Stimulated activated CD4-positive, alpha-beta T cell treated with anti-CD3 and anti-CD28 coated beads, Interleukin-4, amount 100 ng/mL, for 24 hours (primary cell): ENCODE measurements around the gene ACTN4.
"Not testable (repeated sequence)": the region's sequence is repeated elsewhere in the genome, so short reads cannot be mapped to it uniquely, and the experiment has no call there.

Source experiments
- DNase-seq: peaks from one replicate; pipeline ENCODE4 v3.0.0-alpha.2; 2020

The ACTN4 gene

DNA sequence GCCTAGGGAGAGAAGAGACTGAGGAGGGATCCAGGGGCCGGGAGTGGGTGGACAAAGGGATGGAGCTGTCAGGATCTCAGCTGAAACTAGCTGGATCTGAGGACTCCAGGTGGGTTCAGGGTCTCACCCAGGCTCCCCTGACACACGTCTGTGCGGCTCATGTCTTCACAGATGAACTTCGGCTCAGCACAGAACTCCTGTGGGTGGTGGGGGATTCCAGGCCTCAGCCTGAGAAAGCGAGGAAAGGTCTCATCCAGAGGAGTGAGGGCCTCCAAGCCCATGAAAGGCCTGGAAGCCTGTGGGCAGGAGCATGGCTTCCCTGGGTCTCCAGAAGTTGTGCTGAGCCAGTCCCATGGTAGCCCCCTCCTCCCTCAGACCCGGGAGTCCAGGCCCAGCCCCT, 95.5 kb downstream of the ACTN4 start:
- DNase-seq, result no peak

DNA sequence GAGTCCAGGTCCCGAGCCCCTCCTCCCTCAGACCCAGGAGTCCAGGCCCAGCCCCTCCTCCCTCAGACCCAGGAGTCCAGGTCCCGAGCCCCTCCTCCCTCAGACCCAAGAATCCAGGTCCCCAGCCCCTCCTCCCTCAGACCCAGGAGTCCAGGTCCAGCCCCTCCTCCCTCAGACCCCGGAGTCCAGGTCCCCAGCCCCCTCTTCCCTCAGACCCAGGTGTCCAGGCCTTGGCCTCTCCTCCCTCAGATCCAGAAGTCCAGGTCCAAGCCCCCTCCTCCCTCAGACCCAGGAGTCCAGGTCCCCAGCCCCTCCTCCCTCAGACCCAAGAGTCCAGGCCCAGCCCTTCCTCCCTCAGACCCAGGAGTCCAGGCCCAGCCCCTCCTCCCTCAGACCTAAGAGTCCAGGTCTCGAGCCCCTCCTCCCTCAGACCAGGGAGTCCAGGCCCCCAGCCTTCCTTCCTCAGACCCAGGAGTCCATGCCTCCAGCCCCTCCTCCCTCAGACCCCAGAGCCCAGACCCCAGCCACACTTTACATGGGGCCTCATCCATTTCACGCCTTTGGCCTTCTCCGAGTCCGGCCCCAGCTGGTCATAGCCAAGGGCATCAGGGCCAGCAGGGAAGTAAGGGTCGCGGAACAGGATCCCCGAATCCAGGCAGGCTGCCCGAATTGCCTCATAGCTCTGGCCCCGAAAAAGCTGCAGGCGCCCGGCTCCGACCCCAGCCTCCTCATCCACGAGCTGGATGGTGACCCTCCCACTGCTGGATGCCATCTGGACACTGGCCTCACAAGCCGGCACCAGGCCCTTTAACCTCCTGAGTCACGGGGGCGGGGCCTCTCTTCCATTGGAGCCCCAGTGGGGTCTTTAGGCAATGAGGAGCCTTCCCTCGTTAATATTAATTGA, 96.2 kb downstream of the ACTN4 start:
- DNase-seq, result no peak

DNA sequence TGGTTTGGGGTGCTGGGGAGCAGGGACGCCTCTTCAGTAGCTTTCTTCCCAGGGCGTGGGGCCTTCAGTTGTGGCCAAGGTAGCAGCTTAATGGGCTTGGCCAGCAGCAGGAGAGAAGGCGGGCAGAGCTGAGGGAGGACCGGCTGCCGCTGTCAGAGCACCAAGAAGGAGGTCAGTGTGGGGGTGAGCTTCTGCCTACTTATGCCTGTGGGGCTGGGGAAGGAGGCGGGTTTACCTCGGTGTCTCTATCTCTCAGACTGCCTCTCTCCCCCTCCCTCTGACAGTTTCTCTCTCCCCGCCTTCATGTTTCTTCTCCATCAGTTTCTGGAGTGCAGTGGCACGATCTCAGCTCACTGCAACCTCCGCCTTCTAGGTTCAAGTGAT, 96.8 kb downstream of the ACTN4 start, which contains the start of gene CAPN12:
Gene CAPN12, minus strand, starts transcription at position 177 of the 384 bp plus-strand sequence. CDS start 309 bp downstream, outside the sequence.
- DNase-seq, result no peak

DNA sequence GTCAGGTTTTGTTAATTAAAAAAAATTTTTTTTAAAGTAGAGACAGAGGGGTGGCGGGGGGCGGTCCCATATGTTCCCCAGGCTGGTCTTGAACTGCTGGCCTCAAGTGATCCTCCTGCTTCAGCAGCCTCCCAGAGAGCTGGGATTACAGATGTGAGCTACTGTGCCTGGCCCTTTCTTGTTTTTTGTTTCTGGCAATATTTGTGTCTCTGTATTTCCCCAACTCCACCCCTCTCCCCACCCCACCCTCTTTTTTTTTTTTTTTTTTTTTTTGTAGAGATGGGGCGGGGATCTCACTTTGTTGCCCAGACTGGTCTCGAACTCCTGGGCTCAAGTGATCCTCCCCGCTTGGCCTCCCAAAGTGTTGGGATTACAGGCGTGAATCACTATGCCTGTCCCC, 97.4 kb downstream of the ACTN4 start:
- DNase-seq, result no peak

DNA sequence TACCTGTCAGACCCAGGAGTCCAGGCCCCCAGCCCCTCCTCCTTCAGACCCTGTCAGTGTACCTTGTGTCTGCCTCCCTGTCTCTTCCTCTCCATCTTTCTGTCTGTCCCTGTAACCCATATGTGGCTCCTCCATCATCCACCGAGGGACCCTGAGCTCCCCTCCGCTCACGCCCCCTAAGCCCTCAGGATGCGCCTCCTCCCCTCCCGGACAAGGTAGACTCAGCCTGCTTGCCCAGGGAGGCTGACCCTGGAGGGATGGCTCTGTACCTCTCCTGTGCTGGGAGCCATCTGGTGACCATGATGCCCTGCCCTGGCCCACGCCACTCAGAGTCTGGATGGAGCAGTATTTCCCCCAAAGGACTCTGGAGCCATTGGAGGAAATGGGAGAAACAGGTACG, 97.9 kb downstream of the ACTN4 start:
- no peak for DNase-seq

DNA sequence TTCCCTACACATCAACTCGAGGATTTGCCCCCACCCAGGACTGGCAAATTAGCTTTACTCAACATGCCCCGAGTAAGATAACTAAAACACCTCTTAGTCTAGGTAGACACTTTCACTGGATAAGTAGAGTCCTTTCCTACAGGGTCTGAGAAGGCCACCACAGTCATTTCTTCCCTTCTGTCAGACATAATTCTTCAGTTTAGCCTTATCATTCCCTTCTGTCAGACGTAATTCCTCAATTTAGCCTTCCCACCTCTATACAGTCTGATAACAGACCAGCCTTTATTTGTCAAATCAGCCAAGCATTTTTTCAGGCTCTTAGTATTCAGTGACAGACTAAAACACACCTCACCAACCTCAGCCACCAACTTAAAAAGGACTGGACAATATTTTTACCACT, 106.3 kb downstream of the ACTN4 start:
- not testable (repeated sequence) for DNase-seq

DNA sequence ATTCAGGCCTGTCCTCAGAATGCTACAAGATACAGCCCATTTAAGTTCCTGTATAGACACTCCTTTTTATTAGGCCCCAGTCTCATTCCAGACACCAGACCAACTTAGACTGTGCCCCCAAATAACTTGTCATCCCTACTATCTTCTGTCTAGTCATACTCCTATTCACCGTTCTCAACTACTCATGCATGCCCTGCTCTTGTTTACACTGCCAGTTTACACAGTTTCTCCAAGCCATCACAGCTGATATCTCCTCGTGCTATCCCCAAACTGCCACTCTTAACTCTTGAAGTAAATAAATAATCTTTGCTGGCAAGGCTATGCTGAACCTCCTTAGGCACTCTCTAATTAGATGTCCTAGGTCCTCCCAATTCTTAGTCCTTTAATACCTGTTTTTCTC, 106.7 kb downstream of the ACTN4 start:
- not testable (repeated sequence) for DNase-seq

DNA sequence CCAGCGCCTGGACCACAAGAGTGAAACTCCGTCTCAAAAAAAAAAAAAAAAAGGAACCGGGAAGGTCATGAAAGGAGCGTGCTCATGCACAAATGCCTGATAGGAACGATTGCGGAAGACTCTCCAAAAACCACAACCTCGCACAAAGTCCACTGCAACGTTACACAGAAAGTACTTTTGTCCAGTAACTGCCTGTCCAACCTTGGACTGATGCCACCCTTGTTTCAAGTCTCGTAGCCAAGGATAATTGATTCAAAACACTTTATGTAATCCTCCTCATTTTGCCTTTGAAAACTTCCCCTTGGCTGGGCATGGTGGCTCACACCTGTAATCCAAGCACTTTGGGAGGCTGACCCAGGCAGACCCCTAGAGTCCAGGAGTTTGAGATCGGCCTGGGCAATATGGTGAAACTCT, 112.1 kb downstream of the ACTN4 start:
- DNase-seq, result no peak

DNA sequence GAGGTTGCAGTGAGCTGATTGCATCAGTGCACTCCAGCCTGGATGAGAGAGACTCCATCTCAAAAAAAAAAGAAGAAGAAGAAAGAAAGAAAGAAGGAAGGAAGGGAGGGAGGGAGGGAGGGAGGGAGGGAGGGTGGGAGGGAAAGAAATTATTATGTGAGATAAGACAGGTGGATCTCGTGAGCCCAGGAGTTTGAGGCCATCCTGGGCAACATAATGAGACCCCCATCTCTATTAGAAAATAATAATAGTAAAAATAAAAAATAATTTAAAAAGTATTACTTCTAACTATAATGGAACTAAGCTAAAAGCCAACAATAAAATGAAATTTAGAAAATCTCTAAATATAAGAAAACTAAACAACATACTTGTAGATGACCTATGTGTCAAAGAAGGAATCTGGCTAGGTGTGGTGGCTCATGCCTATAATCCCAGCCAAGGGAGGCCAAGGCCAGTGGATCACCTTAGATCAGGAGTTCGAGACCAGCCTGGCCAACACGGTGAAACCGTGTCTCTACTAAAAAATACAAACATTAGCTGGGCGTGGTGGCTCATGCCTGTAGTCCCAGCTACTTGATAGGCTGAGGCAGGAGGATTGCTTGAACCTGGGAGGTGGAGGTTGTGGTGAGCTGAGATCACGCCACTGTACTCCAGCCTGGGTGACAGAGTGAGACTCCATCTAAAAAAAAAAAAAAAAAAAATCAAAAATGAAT, 113.5 kb downstream of the ACTN4 start:
- DNase-seq, result not testable (repeated sequence)

DNA sequence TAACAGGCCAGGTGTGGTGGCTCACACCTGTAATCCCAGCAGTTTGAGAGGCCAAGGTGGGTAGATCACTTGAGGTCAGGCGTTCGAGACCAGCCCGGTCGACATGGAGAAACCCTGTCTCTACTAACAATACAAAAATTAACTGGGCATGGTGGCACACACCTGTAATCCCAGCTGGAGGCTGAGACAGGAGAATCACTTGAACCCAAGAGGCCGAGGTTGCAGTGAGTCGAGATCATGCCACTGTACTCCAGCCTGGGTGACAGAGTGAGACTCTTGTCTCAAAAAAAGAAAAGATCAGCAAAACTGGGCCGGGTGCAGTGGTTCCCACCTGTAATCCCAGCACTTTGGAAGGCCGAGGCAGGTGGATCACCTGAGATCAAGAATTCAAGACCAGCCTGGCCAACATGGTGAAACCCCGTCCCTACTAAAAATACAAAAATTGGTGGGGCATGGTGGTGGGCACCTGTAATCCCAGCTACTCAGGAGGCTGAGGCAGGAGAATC, 114.5 kb downstream of the ACTN4 start:
- DNase-seq, result not testable (repeated sequence)

DNA sequence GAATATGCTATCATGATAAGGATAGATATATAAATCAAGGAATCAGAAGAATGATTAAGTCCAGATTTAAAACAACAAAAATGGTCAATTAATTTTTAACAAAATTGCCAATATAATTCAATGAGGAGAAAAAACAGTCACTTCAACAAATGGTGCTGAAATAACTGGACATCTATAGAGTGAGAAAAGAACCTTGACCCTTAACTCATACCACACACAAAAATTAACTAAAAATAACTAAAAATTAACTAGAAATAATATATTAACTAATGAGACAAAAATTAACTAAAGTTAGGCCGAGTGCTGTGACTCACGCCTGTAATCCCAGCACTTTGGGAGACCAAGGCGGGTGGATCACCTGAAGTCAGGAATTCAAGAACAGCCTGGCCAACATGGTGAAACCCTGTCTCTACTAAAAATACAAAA, 116.4 kb downstream of the ACTN4 start:
- DNase-seq, result no peak

DNA sequence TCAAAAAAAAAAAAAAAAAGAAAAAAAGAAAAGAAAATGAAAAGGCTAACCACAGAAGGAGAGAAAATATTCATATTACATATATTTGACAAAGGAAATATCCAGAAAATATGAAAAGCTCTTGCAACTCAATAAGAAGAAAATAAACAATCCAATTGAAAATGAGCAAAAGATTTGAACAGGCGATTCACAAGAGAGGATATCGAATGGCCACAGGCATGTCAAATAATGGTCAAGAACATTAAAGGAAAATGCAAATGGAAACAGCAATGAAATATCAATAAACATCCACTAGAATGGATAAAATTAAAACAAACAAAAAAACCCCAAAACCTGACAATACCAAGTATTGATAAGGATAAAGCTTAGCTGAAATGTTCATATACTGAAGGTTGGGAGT, 117.8 kb downstream of the ACTN4 start:
- no peak for DNase-seq

DNA sequence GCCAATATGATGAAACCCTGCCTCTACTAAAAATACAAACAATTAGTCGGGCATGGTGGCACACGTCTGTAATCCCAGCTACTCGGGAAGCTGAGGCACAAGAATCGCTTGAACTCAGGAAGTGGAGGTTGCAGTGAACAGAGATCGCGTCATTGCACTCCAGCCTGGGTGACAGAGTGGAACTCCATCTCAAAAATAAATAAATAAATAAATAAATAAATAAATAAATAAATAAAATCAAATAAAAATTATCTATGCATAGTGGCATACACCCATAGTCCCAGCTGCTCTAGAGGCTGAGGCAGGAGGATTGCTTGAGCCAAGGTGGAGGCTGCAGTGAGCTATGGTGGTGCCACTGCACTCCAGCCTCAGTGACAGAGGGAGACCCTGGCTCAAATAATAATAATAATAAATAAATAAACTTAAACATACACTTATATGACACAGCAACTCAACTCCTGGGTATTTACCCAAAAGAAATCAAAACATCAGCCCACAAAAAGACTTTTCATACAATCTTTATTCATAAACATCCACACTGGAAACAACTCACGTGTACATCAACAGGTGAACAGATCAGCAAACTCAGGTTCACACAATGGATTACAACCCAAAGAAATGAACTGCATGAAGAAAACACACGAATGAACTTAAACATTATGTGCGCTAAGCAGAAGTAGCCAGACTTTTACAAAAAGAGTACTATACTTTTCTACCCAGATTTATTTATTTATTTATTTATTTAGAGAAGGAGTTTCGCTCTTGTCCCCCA, 119.0 kb downstream of the ACTN4 start:
- DNase-seq, result no peak

DNA sequence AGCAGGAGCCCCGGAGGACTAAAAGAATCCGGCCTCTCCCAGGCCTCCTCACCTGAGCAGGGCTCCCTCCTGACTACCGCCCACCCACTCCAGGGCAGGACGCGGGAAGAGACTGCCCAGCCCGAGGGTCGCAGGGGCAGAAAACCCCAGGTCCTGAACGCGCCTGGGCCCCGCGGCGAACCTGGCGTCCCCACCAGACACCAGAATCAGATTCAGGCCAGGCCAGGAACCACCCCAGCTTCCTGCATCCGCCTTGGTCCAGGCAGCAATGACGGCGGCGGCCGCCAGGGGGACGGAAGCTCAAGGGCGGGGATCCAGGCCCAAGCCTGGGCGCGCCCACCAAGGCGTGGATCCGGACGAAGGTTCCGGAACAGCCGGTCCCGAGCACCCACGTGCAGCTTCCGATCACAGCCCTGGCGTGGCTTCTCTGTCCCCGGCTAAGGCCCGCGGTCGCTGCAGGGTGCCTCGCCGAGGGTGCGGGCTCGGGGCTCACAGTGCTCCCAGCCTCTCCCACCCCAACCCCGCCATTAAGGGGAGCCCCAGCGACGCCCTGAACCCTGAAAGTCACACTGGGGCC, 122.3 kb downstream of the ACTN4 start:
- DNase-seq, result peak; percentile 87

DNA sequence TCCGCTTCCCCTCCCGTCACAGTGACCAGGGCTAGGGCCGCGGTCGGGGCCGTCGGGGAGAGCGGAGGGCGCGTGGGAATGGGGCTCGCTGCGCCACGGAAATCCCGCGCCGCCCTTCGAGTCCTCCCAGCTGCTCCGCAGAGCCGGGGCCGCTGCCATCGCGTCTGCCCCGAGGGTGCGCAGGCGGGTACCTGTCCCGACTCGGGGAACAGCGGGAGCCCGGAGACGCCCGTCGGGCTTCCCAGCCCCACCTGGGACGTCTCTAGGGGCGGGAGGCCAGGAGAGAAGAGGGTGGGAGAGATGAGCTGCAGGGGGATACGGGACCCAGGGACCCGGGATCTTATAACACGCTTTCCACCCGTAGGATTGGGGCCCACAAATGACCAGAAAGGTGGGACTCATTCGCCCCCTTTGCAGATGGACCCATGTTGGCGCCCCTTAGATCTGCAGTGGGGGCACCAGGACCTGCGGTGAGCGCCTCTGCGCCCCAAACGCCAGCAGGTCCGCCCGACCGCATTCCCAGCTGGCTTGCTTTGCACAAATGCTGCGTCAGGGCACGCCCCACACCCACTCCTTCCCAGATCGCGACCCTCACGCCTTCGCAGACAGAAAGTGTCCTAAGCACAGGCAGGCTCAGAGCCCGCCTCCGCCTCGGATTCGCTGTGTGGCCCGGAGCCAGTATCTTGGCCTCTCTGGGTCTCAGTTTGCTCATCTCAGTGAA, 122.9 kb downstream of the ACTN4 start:
- DNase-seq, result not testable (repeated sequence)

DNA sequence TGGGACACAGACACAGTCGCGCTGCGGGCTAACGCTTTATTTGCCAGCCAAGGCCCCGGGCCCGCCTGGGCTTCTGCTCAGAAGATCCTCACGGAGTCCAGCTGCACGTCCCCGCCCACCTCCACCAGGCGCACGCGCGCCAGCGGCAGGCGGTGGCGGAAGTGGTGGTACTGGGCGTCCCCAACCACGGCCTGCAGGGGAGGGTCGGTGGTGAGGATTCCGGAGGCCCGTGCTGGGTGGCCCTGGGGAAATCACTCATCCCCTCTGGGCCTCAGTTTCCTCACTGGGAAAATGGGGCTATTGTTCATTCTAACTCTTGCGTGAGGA, 123.5 kb downstream of the ACTN4 start:
- not testable (repeated sequence) for DNase-seq

DNA sequence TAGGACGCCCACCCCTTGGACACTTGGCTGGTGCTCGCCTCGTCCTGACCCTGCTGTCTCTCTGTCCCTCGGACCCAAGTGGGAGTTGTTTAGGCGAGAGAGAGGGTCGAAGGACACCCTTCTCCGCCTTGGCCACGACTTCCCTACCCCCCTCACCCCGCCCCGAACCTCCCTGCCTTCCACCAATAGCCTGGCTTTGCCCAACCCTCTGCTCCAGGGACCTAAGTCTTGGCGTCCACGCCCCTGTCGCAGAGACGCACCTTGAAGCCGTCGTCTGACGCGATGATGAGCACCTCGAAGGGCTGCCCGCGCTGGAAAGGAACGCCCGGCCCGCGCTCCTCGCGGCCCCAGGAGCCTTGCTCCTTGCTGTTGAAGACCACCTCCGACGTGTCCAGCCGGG, 124.1 kb downstream of the ACTN4 start:
- DNase-seq, result not testable (repeated sequence)

DNA sequence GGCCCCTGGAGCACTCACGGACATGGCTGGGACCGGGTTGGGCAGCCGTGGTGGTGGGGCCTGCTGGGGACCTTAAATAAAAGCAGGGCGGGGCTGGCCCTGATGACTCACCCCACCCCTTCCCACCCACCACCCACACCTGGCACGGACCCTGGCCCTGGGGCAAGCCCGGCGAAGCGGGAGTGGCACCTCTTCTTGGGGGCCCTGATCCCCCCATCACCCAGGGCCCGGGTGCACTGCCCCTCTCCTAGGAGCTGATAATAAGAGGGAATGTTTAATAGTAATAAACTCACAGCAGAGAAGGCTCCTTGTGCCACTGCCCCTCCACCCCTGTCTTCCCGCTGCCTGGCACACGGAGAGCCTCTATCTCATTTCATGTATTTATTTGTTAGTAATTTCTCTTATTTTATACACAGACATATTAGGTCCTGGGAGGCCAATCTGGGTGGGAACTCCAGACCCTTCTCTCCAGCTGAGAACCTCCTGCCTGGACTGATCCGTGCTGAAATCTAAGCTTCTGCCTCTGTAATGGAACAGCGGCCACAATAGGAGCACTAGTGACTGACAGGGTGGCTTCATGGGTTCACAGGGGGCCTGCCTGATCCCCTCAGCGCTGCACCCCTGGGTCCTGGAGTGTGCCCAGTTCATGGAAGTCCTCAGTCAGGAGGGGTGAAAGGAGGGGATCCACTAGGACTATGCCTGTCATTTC, 126.2 kb downstream of the ACTN4 start, which contains the start of gene LGALS7:
Gene LGALS7, minus strand, starts transcription at position 49 of the 709 bp plus-strand sequence. Its CDS starts 25 bp downstream, at position 24.
- DNase-seq, result no peak

DNA sequence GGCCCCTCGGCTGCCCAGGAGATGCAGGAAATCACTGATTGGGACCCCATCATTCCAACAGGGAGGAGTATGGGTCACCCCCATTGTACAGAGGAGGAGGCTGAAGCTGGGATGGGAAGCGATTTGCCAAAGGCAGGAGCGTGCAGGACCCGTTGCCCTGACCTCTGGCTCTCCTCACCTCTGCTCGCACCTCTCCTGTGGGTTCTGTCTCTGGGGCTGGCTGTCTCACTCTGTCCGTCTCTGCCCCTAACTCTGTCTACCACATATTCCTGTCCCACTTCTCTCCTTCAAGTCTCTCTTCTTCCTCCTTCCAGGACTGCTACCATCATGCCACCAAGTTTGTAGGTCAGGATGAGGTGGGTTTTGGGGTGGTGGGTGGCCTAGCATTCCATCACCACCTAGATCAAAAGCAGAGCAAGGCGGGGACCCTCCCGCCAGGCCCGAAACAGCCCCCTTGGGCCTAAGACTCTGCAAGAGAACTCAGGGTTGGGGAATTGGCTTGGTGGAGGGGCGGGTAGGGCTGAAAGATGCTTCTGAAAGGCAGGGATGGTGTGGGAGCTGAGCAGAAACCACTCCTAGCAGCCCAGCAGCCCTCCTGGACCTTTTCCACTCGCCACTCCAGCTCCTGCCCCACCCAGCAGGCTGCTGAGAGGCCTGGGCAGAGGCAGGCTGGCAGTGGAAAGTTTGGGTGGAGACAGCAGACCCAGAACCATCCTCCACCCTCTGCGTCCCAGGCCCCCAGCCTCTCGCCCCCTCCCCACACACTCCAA, 126.9 kb downstream of the ACTN4 start:
- no peak for DNase-seq

DNA sequence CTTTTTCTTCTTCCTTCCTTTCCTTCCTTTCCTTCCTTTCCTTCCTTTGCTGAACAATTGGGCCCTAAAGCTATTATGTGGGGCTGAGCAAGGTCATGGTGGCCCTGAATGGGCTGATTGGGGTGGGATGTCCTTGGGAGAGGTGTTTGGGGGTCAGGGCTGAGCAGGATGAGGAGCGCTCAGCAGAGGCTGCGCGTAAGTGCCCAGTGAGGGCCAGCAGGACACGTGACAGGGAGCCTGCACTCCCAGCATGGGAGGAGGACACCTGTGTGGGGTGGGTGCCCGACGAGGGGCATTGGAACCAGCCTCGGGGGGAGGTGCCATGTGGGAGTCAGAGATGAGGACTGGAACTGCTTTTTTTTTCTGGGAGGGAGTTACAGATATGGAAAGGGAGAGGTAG, 131.3 kb downstream of the ACTN4 start:
- no peak for DNase-seq
